ENCODE measurements around the gene LRRC46. TPM values are rescaled to one million over a fixed set of nuclear protein-coding genes. Genes with fewer than 3 reads are reported as not detected.

LRRC46 gene
- total and polyA plus RNA-seq, 9 of the 15 experiments (the other 6 are each of a cell fraction or from before 2014, with no cell fraction given): 0.39 to 1.4 (median 0.53) TPM; not detected in 1

- in situ Hi-C loops (cut with MboI) (loop anchor here (5.0 kb wide), 2 partner anchors 48 to 173 kb away; no protein-coding TSS in a partner anchor), intact Hi-C loops (cut with micrococcal nuclease) (loop anchor here (10.0 kb wide), 1 partner anchor 291 kb away; no protein-coding TSS in a partner anchor)
- CTCF ChIA-PET (ENCODE audit: low intra/inter-chr PET ratio): interaction anchor here (4.2 to 5.9 kb wide), 2 partner anchors 45 to 50 kb away, joined by 26 to 171 read pairs; no protein-coding TSS in a partner anchor
- Histone ChIP-seq H3K27ac (ENCODE audit: extremely low read depth, low read depth, low read length) (no peak overlapping the region), H3K4me3 (no peak overlapping the region), H3K9me1 (ENCODE audit: control insufficient read depth, insufficient read depth, low read length) (no peaks in the 10 kb centered on the region), H4K20me1 (replicated peaks; ENCODE audit: control insufficient read depth, insufficient read depth, low read length) (no peaks in the 10 kb centered on the region), H3K79me2 (ENCODE audit: control insufficient read depth, insufficient read depth, low read length) (peaks cover 15% of the 10 kb centered on the region), H3K9me3 (replicated peaks; ENCODE audit: control insufficient read depth, insufficient read depth, low read depth, low read length) (no peaks in the 10 kb centered on the region), H3K27me3 (ENCODE audit: control insufficient read depth in 2 of 2, insufficient read depth in 2 of 2, low read length in 2 of 2) (no peaks in the 10 kb centered on the region), H3K9ac (ENCODE audit: insufficient read depth in 1 of 2, low read depth in 2 of 2, low read length in 2 of 2) (no peak overlapping the region; a peak in 1 of 4 replicates), H3K4me2 (ENCODE audit: insufficient read depth, low read length) (no peak overlapping the region; the same call in 1 of the 2 replicates), H3K4me1 (replicated peaks in 1 of 2; ENCODE audit: control insufficient read depth in 2 of 2, insufficient read depth in 2 of 2, low read length in 2 of 2) (peaks cover 35 to 54% of the 10 kb centered on the region in 2 experiments), H2AFZ (ENCODE audit: low read depth, low read length) (no peak overlapping the region), H3K36me3 (ENCODE audit: control insufficient read depth, insufficient read depth, low read length) (peaks cover under 1% of the 10 kb centered on the region; the same call in 1 of the 3 replicates)
- DNase-seq (ENCODE audit: extremely low read depth in 1 of 4, low spot score in 3 of 4) (peak in 2 of 4 experiments; percentile 37 to 49), FAIRE-seq (no peak), ATAC-seq (no peak)
- POLR2A ChIA-PET: interaction anchor here (0.9 to 2.6 kb wide), 5 partner anchors 12 to 103 kb away, joined by 3 to 18 read pairs (median 5); partner anchors contain the start of gene SP2
- 2% methylated on average over 5 of the region's 5 CpGs for WGBS (ENCODE audit: insufficient coverage, low coverage, missing lambda C conversion rate)
- no TSS peak for BruUV-seq (replicated peaks)
- no peak for TF ChIP-seq NFXL1 (CRISPR knock-in tag; IDR thresholded peaks at IDR 0.05)
- TF ChIP-seq ZNF764 (CRISPR knock-in tag; IDR thresholded peaks at IDR 0.05; ENCODE audit: low read depth): no peak
- no peak for TF ChIP-seq KLF13 (tag; IDR thresholded peaks at IDR 0.05; ENCODE audit: borderline replicate concordance, low read depth)
- TF ChIP-seq, protein P1, sequence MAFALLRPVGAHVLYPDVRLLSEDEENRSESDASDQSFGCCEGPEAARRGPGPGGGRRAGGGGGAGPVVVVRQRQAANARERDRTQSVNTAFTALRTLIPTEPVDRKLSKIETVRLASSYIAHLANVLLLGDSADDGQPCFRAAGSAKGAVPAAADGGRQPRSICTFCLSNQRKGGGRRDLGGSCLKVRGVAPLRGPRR (CRISPR knock-in tag; IDR thresholded peaks at IDR 0.05): no peak
- no peak for TF ChIP-seq BRCA1 (IDR thresholded peaks at IDR 0.05)
- TF ChIP-seq BRCA1 (CRISPR knock-in tag; IDR thresholded peaks at IDR 0.05): no peak
- peak; percentile 10; the same call in 1 of the 2 replicates for TF ChIP-seq ATF3 (IDR thresholded peaks at IDR 0.05)
- no peak for TF ChIP-seq ATF3 (CRISPR knock-in tag; conservative IDR thresholded peaks at IDR 0.05)
- TF ChIP-seq ARID3B (CRISPR knock-in tag; IDR thresholded peaks at IDR 0.05; ENCODE audit: borderline replicate concordance): no peak
- no peak for TF ChIP-seq NFE2 (IDR thresholded peaks at IDR 0.05; ENCODE audit: low read depth)
- no peak for TF ChIP-seq HDAC6 (IDR thresholded peaks at IDR 0.05; ENCODE audit: low read depth, low read length)
- TF ChIP-seq POLR2AphosphoS2 (IDR thresholded peaks at IDR 0.05; ENCODE audit: low read length): no peak
- TF ChIP-seq ZHX1 (conservative IDR thresholded peaks at IDR 0.05; ENCODE audit: low read length): no peak
- TF ChIP-seq GABPB1 (CRISPR knock-in tag; IDR thresholded peaks at IDR 0.05): no peak
- TF ChIP-seq SIRT6 (IDR thresholded peaks at IDR 0.05; ENCODE audit: low read depth, low read length): no peak
- TF ChIP-seq, protein P2, sequence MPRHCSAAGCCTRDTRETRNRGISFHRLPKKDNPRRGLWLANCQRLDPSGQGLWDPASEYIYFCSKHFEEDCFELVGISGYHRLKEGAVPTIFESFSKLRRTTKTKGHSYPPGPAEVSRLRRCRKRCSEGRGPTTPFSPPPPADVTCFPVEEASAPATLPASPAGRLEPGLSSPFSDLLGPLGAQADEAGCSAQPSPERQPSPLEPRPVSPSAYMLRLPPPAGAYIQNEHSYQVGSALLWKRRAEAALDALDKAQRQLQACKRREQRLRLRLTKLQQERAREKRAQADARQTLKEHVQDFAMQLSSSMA (CRISPR knock-in tag; IDR thresholded peaks at IDR 0.05): no peak
- TF ChIP-seq ZFPM2 (CRISPR knock-in tag; IDR thresholded peaks at IDR 0.05): no peak
- no peak for TF ChIP-seq RFX5 (IDR thresholded peaks at IDR 0.05; ENCODE audit: low read depth, low read length)
Measured at GRCh38 chr17:47844227-47844626, 12.8 kb downstream of the LRRC46 start.
